Pancreas (tissue), 10 donors: ENCODE results near the gene HSD17B14. TPM values are rescaled to one million over a fixed set of nuclear protein-coding genes. Genes with fewer than 3 reads are reported as not detected.

Experiments
- ATAC-seq, 4 donors: fragments of 200-7000 bp; cut with Tn5 transposase; one replicate each; pipeline versions ENCODE4 v1.8.0 to v1.9.1; 2020; ENCODE audit warnings: mild to moderate bottlenecking in 4 of 4, moderate library complexity in 4 of 4
- DNase-seq, 6 donors: peaks; one replicate each; pipeline ENCODE4 v3.0.0-alpha.2; 2020
- FAIRE-seq: peaks from 2 replicates; lab custom pipeline; 2012; peaks lifted over from hg19 to GRCh38; lab: Jason Lieb, UNC
- H3K27ac ChIP-seq, 4 donors: fragments of 200-600 bp; sonication (generic); 1 replicate in 3 of 4; 2 replicates in 1 of 4; pipeline versions ENCODE4 v1.5.0 to v1.8.0; 2020
- H3K27me3 ChIP-seq, 4 donors: fragments of 200-600 bp; one replicate each; pipeline ENCODE4 v1.8.0; 2021
- H3K36me3 ChIP-seq, 3 donors: fragments of 200-600 bp; sonication (generic) in 1 of 3; one replicate each; pipeline versions ENCODE4 v1.5.0 to v1.8.0; 2020 to 2021
- H3K4me1 ChIP-seq, 3 donors: fragments of 200-600 bp; one replicate each; pipeline ENCODE4 v1.8.0; 2021
- H3K4me3 ChIP-seq, 4 donors: fragments of 200-600 bp; sonication (generic) in 2 of 4; one replicate each; pipeline versions ENCODE4 v1.5.0 to v1.8.0; 2020 to 2021
- H3K9me3 ChIP-seq, 4 donors: fragments of 200-600 bp; one replicate each; pipeline ENCODE4 v1.8.0; 2021
- CTCF ChIP-seq, 4 donors: fragments of 200-600 bp; sonication (generic) in 3 of 4; IDR thresholded peaks; one replicate each; pipeline versions ENCODE4 v1.5.0 to v1.8.0; 2021; ENCODE audit warnings: antibody characterized with exemption in 4 of 4
- WGBS, 2 donors: extraction: QIAGEN DNeasy Blood & Tissue Kit; methylation state at CpG; one replicate each; pipeline ENCODE4 v1.1.7; 2013; 5-methylcytosine and 5-hydroxymethylcytosine counted together
- intact Hi-C, 3 donors: fragments of 100-400 bp; cut with DNase I; formaldehyde crosslinking; loops; one replicate each; pipeline versions ENCODE4 v1.11.1 to v1.14.2; 2022
- polyA plus RNA-seq, 2 donors: library from polyadenylated mRNA; stranded (reverse); fragments of 200-250 nt; gene quantifications; one replicate each; pipeline ENCODE4 v1.2.3, GENCODE V29; 2013
- total RNA-seq, 6 donors: library from RNA; stranded (reverse); fragmentation: NEBNext Ultra II Directional in 4 of 6; extraction: Animal tissue kit (Norgen Biotek cat#: 25700) in 4 of 6; gene quantifications; one replicate each; pipeline versions ENCODE4 v1.2.1 to v1.2.4, GENCODE V29; 2021 to 2023
- donor health status: healthy with polysubstance abuse.
- donor health status: DM: no; HTN: no; CAD: no; lungs with moderate emphysema.
- donor health status: DM: no; HTN: no; CAD: no.
- donor health status: control.
- donor health status: control.
- donor health status: Bipolar disorder and iron deficiency.
- donor health status: DM: yes; HTN: yes; CAD: no.
- donor health status: DM: no; HTN: no; CAD: no.
- donor health status: DM: no; HTN: no; CAD: no.
- donor health status: DM: yes; HTN: yes; CAD: no.

Gene HSD17B14
- total and polyA plus RNA-seq, 8 donors: 0.69 to 25.4 (median 2.8) TPM

- intact Hi-C loops: loop anchor here in 1 of 3 donors (10.0 kb wide), 1 partner anchor 95 kb away; the partner anchor contains the start of gene FTL
These were observed 33.8 kb upstream of the HSD17B14 start for GRCh38 chr19:48870048-48870447.

GRCh38 chr19:48868114-48868886 is 32.0 kb upstream of the HSD17B14 start, which contains the start of gene PLEKHA4:
Gene PLEKHA4 (minus strand): TSS chr19:48868617. CDS start chr19:48867620, 997 bp downstream.
- FAIRE-seq (no peak), ATAC-seq (no peak), DNase-seq (peak in 5 of 6 donors; percentile 37 to 72 (median 59))
- intact Hi-C loops: no loop called here
- WGBS, 2 donors: 37 to 53% methylated on average over 11 of the region's 11 CpGs
- H3K9me3 ChIP-seq: no peaks in the 10 kb centered on the region
- peak within 1 kb of the TSS in 2 of 4 donors; percentile 66 to 68 for H3K27ac ChIP-seq
- no peak for TF ChIP-seq CTCF (IDR thresholded peaks at IDR 0.05)
- H3K36me3 ChIP-seq: no peaks in the 10 kb centered on the region
- H3K27me3 ChIP-seq: no peaks in the 10 kb centered on the region
- peak within 1 kb of the TSS in 1 of 4 donors; percentile 30 for H3K4me3 ChIP-seq
- no peaks in the 10 kb centered on the region for H3K4me1 ChIP-seq

More at GRCh38 chr19:48870048-48870447, 33.8 kb upstream of the HSD17B14 start:
- peaks cover 0 to 9% (median 5%) of the 10 kb centered on the region in 3 donors for H3K4me1 ChIP-seq
- FAIRE-seq (no peak), ATAC-seq (no peak), DNase-seq (no peak)
- no peak for TF ChIP-seq CTCF (IDR thresholded peaks at IDR 0.05)
- H3K4me3 ChIP-seq: no peak overlapping the region
- H3K27me3 ChIP-seq: no peaks in the 10 kb centered on the region
- 92 to 96% methylated on average over 9 of the region's 9 CpGs for WGBS, 2 donors
- H3K27ac ChIP-seq: no peak overlapping the region
- H3K36me3 ChIP-seq: no peaks in the 10 kb centered on the region
- no peaks in the 10 kb centered on the region for H3K9me3 ChIP-seq

GRCh38 chr19:48867746-48868113 is 31.4 kb upstream of the HSD17B14 start:
- intact Hi-C loops: no loop called here
- peak overlapping the region in 2 of 4 donors; percentile 66 to 68 for H3K27ac ChIP-seq

GRCh38 chr19:48867123-48867745 is 30.9 kb upstream of the HSD17B14 start:
- H3K27me3 ChIP-seq: no peaks in the 10 kb centered on the region
- DNase-seq (peak in 1 of 6 donors; percentile 38), ATAC-seq (no peak), FAIRE-seq (no peak)
- peak overlapping the region in 2 of 4 donors; percentile 66 to 68 for H3K27ac ChIP-seq
- WGBS, 2 donors: 53 to 68% methylated on average over 13 to 14 of the region's 14 CpGs
- intact Hi-C loops: no loop called here
- H3K4me1 ChIP-seq: no peaks in the 10 kb centered on the region
- no peaks in the 10 kb centered on the region for H3K36me3 ChIP-seq
- no peak for TF ChIP-seq CTCF (IDR thresholded peaks at IDR 0.05)
- H3K9me3 ChIP-seq: no peaks in the 10 kb centered on the region
- peak overlapping the region in 1 of 4 donors; percentile 30 for H3K4me3 ChIP-seq

More at GRCh38 chr19:48867746-48868113, 31.4 kb upstream of the HSD17B14 start:
- H3K4me3 ChIP-seq: peak overlapping the region in 1 of 4 donors; percentile 30
- DNase-seq: peak in 3 of 6 donors; percentile 21 to 44 (median 30)
- no peak for TF ChIP-seq CTCF (IDR thresholded peaks at IDR 0.05)
- no peaks in the 10 kb centered on the region for H3K9me3 ChIP-seq
- H3K27me3 ChIP-seq: no peaks in the 10 kb centered on the region
- WGBS, 2 donors: 38 to 71% methylated on average over 7 of the region's 7 CpGs
- ATAC-seq: no peak
- no peaks in the 10 kb centered on the region for H3K4me1 ChIP-seq
- FAIRE-seq: no peak
- H3K36me3 ChIP-seq: no peaks in the 10 kb centered on the region
